Stimulated activated CD4-positive, alpha-beta T cell treated with anti-CD3 and anti-CD28 coated beads, Interleukin-12 subunit alpha, Interleukin-12 subunit beta, amount 100 ng/mL, for 48 hours (primary cell): ENCODE data around the gene MACROD2.

Source experiments
- DNase-seq, 3 donors: peaks; one replicate each; pipeline ENCODE4 v3.0.0-alpha.2; 2020; ENCODE audit warnings: low read depth in 2 of 3, low spot score in 1 of 3

Gene MACROD2

GRCh38 chr20:14928083-14928482 lies 932.8 kb downstream of the MACROD2 start:
- DNase-seq = no peak

GRCh38 chr20:14929388-14929787 lies 934.1 kb downstream of the MACROD2 start:
- DNase-seq = no peak

GRCh38 chr20:14932040-14932439 lies 936.7 kb downstream of the MACROD2 start:
- no peak for DNase-seq

- DNase-seq = no peak
These were observed 940.0 kb downstream of the MACROD2 start for GRCh38 chr20:14935285-14935684.

GRCh38 chr20:14937021-14937420 lies 941.7 kb downstream of the MACROD2 start:
- no peak for DNase-seq

- DNase-seq = no peak
These were observed 942.5 kb downstream of the MACROD2 start for GRCh38 chr20:14937846-14938245.

- no peak for DNase-seq
These were observed 952.2 kb downstream of the MACROD2 start for GRCh38 chr20:14947536-14947935.

GRCh38 chr20:14947946-14948345 lies 952.6 kb downstream of the MACROD2 start:
- DNase-seq = no peak

GRCh38 chr20:14948416-14948815 lies 953.1 kb downstream of the MACROD2 start:
- no peak for DNase-seq

- DNase-seq = no peak
These were observed 955.3 kb downstream of the MACROD2 start for GRCh38 chr20:14950633-14951032.

- no peak for DNase-seq
These were observed 955.8 kb downstream of the MACROD2 start for GRCh38 chr20:14951105-14951504.

- DNase-seq = no peak
These were observed 956.5 kb downstream of the MACROD2 start for GRCh38 chr20:14951707-14952418.

- no peak for DNase-seq
These were observed 958.4 kb downstream of the MACROD2 start for GRCh38 chr20:14953736-14954135.

GRCh38 chr20:14955399-14955798 lies 960.1 kb downstream of the MACROD2 start:
- no peak for DNase-seq

- DNase-seq = no peak
These were observed 960.7 kb downstream of the MACROD2 start for GRCh38 chr20:14956026-14956425.

GRCh38 chr20:14956538-14956937 lies 961.2 kb downstream of the MACROD2 start:
- DNase-seq = no peak

GRCh38 chr20:14957402-14957801 lies 962.1 kb downstream of the MACROD2 start:
- DNase-seq = no peak

GRCh38 chr20:14958626-14959025 lies 963.3 kb downstream of the MACROD2 start:
- DNase-seq = no peak

GRCh38 chr20:14959506-14960475 lies 964.5 kb downstream of the MACROD2 start:
- DNase-seq = no peak

- DNase-seq = no peak
These were observed 965.5 kb downstream of the MACROD2 start for GRCh38 chr20:14960831-14961230.

- no peak for DNase-seq
These were observed 967.9 kb downstream of the MACROD2 start for GRCh38 chr20:14963262-14963663.

- no peak for DNase-seq
These were observed 970.9 kb downstream of the MACROD2 start for GRCh38 chr20:14966203-14966602.
